Keratinocyte (primary cell): Measurements from ENCODE around the gene DNM2.

ENCODE experiments used
- CTCF ChIP-seq, 3 experiments: IDR thresholded peaks in 1 of 3; conservative IDR thresholded peaks in 1 of 3; optimal IDR thresholded peaks in 1 of 3; 2 replicates in 2 of 3; 3 replicates in 1 of 3; pipeline versions ENCODE3 to v1.5.1; 2011; ENCODE audit warnings: low read length in 3 of 3, mild to moderate bottlenecking in 3 of 3, moderate library complexity in 2 of 3, control low read depth in 1 of 3, inconsistent platforms in 1 of 3; ENCODE audit not compliant: insufficient read depth in 2 of 3; ENCODE audit errors: extremely low read depth in 1 of 3
- EZH2 ChIP-seq: IDR thresholded peaks from one replicate; pipeline ENCODE4 v1.6.1; 2012; ENCODE audit warnings: inconsistent platforms, mild to moderate bottlenecking, low read length, moderate library complexity

- TF ChIP-seq CTCF (optimal IDR thresholded peaks at IDR 0.05 in 1 of 3, IDR thresholded peaks at IDR 0.05 in 1 of 3, conservative IDR thresholded peaks at IDR 0.05 in 1 of 3; ENCODE audit: extremely low read depth in 1 of 3, insufficient read depth in 2 of 3, low read length in 3 of 3) (peak; percentile 66 to 72 (median 67)), EZH2 (no peak)
Measured at GRCh38 chr19:10855879-10856522, 138.1 kb downstream of the DNM2 start.
